ENCODE results near the gene LEMD1. TPM values are rescaled to one million over a fixed set of nuclear protein-coding genes. Genes with fewer than 3 reads are reported as not detected.
A peak's percentile ranks its signal among the peaks of the same experiment; 100 is the strongest.

The LEMD1 gene
- total and polyA plus RNA-seq, 2 experiments from 2014 or later, result not detected

DNA sequence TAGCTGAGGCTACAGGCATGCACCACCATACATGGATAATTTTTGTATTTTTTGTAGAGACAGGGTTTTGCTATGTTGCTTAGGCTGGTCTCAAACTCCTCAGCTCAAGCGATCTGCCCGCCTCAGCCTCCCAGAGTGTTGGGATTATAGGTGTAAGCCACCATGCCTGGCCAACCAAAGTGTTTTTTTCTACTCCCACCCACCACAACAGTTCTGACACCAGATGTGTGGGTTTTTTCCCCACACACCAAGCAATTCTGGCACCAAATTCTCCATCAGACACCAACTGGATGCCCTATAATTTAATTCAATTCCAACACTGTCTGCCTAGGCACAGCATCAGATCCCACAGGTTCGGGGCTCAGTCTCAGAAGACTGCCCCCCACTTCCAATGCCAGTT is 44.5 kb downstream of the LEMD1 start:
- Histone ChIP-seq H3K27me3 (no peaks in the 10 kb centered on the region), H3K4me1 (ENCODE audit: low read depth) (peaks cover 36% of the 10 kb centered on the region), H3K4me3 (no peak overlapping the region), H3K36me3 (no peaks in the 10 kb centered on the region), H3K9me3 (ENCODE audit: low read depth) (no peaks in the 10 kb centered on the region), H3K27ac (no peak overlapping the region)
- TF ChIP-seq, protein P1, sequence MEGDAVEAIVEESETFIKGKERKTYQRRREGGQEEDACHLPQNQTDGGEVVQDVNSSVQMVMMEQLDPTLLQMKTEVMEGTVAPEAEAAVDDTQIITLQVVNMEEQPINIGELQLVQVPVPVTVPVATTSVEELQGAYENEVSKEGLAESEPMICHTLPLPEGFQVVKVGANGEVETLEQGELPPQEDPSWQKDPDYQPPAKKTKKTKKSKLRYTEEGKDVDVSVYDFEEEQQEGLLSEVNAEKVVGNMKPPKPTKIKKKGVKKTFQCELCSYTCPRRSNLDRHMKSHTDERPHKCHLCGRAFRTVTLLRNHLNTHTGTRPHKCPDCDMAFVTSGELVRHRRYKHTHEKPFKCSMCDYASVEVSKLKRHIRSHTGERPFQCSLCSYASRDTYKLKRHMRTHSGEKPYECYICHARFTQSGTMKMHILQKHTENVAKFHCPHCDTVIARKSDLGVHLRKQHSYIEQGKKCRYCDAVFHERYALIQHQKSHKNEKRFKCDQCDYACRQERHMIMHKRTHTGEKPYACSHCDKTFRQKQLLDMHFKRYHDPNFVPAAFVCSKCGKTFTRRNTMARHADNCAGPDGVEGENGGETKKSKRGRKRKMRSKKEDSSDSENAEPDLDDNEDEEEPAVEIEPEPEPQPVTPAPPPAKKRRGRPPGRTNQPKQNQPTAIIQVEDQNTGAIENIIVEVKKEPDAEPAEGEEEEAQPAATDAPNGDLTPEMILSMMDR (IDR thresholded peaks at IDR 0.05; ENCODE audit: low read depth, low read length), result no peak
- DNase-seq (ENCODE audit: low read depth in 1 of 2, low spot score in 1 of 2), result no peak

DNA sequence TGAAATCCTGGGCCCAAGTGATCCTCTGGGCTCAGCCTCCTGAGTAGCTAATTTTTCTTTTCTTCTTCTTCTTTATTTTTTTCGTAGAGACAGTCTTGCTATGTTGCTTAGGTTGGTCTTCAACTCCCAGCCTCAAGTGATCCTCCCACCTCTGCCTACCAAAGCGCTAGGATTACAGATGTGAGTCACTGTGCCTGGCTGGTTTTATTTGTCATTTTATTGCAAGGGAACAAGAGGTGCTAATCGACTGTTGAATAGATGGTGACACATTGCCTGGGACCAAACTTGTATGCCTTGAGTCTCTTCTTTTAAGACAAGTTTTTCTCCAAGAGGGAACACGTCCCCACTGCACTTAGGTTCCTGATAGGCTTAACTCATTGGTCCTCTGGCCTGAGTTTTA is 45.1 kb downstream of the LEMD1 start:
- Histone ChIP-seq H3K4me1 (ENCODE audit: low read depth) (peaks cover 42% of the 10 kb centered on the region), H3K27ac (no peak overlapping the region), H3K4me3 (no peak overlapping the region), H3K9me3 (ENCODE audit: low read depth) (no peaks in the 10 kb centered on the region), H3K27me3 (no peaks in the 10 kb centered on the region), H3K36me3 (no peaks in the 10 kb centered on the region)
- no peak for DNase-seq (ENCODE audit: low read depth in 1 of 2, low spot score in 1 of 2)
- TF ChIP-seq, protein P1 (IDR thresholded peaks at IDR 0.05; ENCODE audit: low read depth, low read length), result no peak

- H3K27me3 ChIP-seq, result no peaks in the 10 kb centered on the region
- DNase-seq (ENCODE audit: low read depth in 1 of 2, low spot score in 1 of 2), result peak; percentile 63 to 72
- no peak overlapping the region for H3K4me3 ChIP-seq
- peak overlapping the region; percentile 56 for H3K27ac ChIP-seq
- no peaks in the 10 kb centered on the region for H3K9me3 ChIP-seq (ENCODE audit: low read depth)
- no peaks in the 10 kb centered on the region for H3K36me3 ChIP-seq
- TF ChIP-seq, protein P1 (IDR thresholded peaks at IDR 0.05; ENCODE audit: low read depth, low read length), result no peak
- peaks cover 42% of the 10 kb centered on the region for H3K4me1 ChIP-seq (ENCODE audit: low read depth)
Observed at GRCh38 chr1:205375835-205376545, 45.9 kb downstream of the LEMD1 start.

GRCh38 chr1:205374210-205375078 is 47.4 kb downstream of the LEMD1 start:
- DNase-seq (ENCODE audit: low read depth in 1 of 2, low spot score in 1 of 2), result peak in 1 of 2 donors; percentile 67
- no peaks in the 10 kb centered on the region for H3K9me3 ChIP-seq (ENCODE audit: low read depth)
- TF ChIP-seq, protein P1 (IDR thresholded peaks at IDR 0.05; ENCODE audit: low read depth, low read length), result no peak
- H3K4me1 ChIP-seq (ENCODE audit: low read depth), result peaks cover 42% of the 10 kb centered on the region
- no peaks in the 10 kb centered on the region for H3K27me3 ChIP-seq
- H3K27ac ChIP-seq, result no peak overlapping the region
- H3K36me3 ChIP-seq, result no peaks in the 10 kb centered on the region
- no peak overlapping the region for H3K4me3 ChIP-seq

DNA sequence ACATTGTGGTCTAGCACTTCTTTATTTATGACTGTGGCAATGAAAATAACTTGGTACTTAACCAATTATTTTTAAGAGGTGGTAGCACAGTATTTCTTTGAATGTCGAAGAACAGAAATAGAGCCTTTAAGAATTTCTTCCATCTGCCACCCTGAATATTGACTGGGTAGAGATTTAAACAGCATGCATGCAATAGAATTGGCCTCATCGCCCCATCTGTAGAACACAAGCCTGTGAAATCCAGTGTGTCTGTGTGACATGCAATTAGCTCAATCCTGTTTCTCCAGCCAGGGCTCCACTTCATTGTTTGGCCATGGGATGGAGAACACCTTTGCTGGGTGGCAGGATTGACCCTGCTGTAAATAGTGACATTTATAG is 48.1 kb downstream of the LEMD1 start:
- H3K9me3 ChIP-seq (ENCODE audit: low read depth), result no peaks in the 10 kb centered on the region
- H3K36me3 ChIP-seq, result no peaks in the 10 kb centered on the region
- no peak overlapping the region for H3K4me3 ChIP-seq
- DNase-seq (ENCODE audit: low read depth in 1 of 2, low spot score in 1 of 2), result no peak
- peaks cover 42% of the 10 kb centered on the region for H3K4me1 ChIP-seq (ENCODE audit: low read depth)
- H3K27ac ChIP-seq, result peak overlapping the region; percentile 20
- TF ChIP-seq, protein P1 (IDR thresholded peaks at IDR 0.05; ENCODE audit: low read depth, low read length), result no peak
- H3K27me3 ChIP-seq, result no peaks in the 10 kb centered on the region

Data from cardiac muscle cell (in vitro differentiated cells and primary cell).